ENCODE data around the gene CATSPERB.

DNA sequence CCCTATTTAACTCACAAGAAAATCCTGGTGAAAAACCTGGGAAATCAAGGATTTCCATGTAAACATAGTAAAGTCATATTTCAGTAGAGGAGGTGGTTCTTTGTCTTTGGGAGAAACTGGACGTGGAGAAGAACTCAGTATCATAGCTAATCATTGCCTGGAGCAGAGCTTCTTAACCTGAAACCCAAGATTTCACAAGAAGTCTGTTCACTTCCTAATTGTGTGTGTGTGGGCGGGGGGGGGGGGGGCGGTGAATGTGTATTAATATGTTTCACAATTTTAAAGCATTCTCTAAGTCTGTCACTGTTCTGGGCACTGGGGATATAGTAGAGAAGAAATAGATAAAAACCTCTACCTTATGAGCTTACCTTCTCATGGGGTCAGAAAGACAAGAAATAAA, 125.0 kb downstream of the CATSPERB start:
- TF ChIP-seq, protein P1, sequence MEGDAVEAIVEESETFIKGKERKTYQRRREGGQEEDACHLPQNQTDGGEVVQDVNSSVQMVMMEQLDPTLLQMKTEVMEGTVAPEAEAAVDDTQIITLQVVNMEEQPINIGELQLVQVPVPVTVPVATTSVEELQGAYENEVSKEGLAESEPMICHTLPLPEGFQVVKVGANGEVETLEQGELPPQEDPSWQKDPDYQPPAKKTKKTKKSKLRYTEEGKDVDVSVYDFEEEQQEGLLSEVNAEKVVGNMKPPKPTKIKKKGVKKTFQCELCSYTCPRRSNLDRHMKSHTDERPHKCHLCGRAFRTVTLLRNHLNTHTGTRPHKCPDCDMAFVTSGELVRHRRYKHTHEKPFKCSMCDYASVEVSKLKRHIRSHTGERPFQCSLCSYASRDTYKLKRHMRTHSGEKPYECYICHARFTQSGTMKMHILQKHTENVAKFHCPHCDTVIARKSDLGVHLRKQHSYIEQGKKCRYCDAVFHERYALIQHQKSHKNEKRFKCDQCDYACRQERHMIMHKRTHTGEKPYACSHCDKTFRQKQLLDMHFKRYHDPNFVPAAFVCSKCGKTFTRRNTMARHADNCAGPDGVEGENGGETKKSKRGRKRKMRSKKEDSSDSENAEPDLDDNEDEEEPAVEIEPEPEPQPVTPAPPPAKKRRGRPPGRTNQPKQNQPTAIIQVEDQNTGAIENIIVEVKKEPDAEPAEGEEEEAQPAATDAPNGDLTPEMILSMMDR (conservative IDR thresholded peaks at IDR 0.05; ENCODE audit: low read length) = no peak
- no peak for TF ChIP-seq EZH2phosphoT487 (IDR thresholded peaks at IDR 0.05; ENCODE audit: borderline replicate concordance)
